SU-DHL-6 (cell line): Measurements from ENCODE around the gene MYOF.

ENCODE experiments used
- H2AFZ ChIP-seq: fragments of 200-600 bp; sonication (generic); 2 replicates; pipeline ENCODE4 v1.6.1; 2014; ENCODE audit warnings: low read depth, mild to moderate bottlenecking, moderate library complexity, mixed read lengths, antibody characterized with exemption, low read length; ENCODE audit not compliant: severe bottlenecking
- H3F3A ChIP-seq: fragments of 200-600 bp; shearing (Covaris generic); 2 replicates; pipeline ENCODE4 v1.6.0; 2016; ENCODE audit warnings: antibody characterized with exemption, mild to moderate bottlenecking; ENCODE audit not compliant: insufficient read depth
- H3K27ac ChIP-seq: fragments of 200-600 bp; sonication (generic); 2 replicates; pipeline ENCODE4 v1.5.1; 2016; ENCODE audit warnings: low read depth, mild to moderate bottlenecking, low read length, moderate library complexity, mixed read lengths
- H3K27me3 ChIP-seq: fragments of 200-600 bp; sonication (generic), shearing (Covaris generic); 2 replicates; pipeline ENCODE4 v1.6.0; 2014; ENCODE audit warnings: mild to moderate bottlenecking, low read length
- H3K36me3 ChIP-seq: fragments of 200-600 bp; sonication (generic); 2 replicates; pipeline ENCODE4 v1.6.1; 2014; ENCODE audit warnings: mild to moderate bottlenecking, low read length, mixed read lengths
- H3K4me2 ChIP-seq: fragments of 300-600, 200-600 bp; shearing (Covaris generic), sonication (generic); 2 replicates; pipeline ENCODE4 v1.6.0; 2014; ENCODE audit warnings: low read length, low read depth, mild to moderate bottlenecking; ENCODE audit not compliant: poor library complexity, severe bottlenecking
- H3K4me3 ChIP-seq: fragments of 200-600 bp; sonication (generic); 2 replicates; pipeline ENCODE4 v1.5.1; 2014; ENCODE audit warnings: antibody characterized with exemption, low read length, mild to moderate bottlenecking, mixed read lengths; ENCODE audit not compliant: insufficient read depth, poor library complexity, severe bottlenecking
- H3K79me2 ChIP-seq: fragments of 200-600 bp; sonication (generic); 2 replicates; pipeline ENCODE4 v1.6.1; 2014; ENCODE audit warnings: mild to moderate bottlenecking, low read length, moderate library complexity; ENCODE audit not compliant: insufficient read depth
- H3K9ac ChIP-seq: fragments of 200-600 bp; sonication (generic); 2 replicates; pipeline ENCODE4 v1.7.0; 2014; ENCODE audit warnings: mild to moderate bottlenecking, low read length
- H3K9me2 ChIP-seq: fragments of 200-600 bp; sonication (generic); replicated peaks from 2 replicates; pipeline ENCODE4 v1.6.1; 2014; ENCODE audit warnings: low read length; ENCODE audit not compliant: insufficient read depth
- H3K9me3 ChIP-seq: fragments of 200-600 bp; sonication (generic); 2 replicates; pipeline ENCODE4 v1.6.1; 2014; ENCODE audit warnings: low read length, mixed read lengths; ENCODE audit not compliant: insufficient read depth
- H4K20me1 ChIP-seq: fragments of 200-600 bp; sonication (generic); 2 replicates; pipeline ENCODE4 v1.6.1; 2014; ENCODE audit warnings: low read depth, mild to moderate bottlenecking, antibody characterized with exemption, low read length, moderate library complexity, mixed read lengths
- EZH2phosphoT487 ChIP-seq: fragments of 200-600 bp; sonication (generic), shearing (Covaris generic); conservative IDR thresholded peaks from 2 replicates; pipeline ENCODE4 v1.6.1; 2018; ENCODE audit warnings: mild to moderate bottlenecking, antibody characterized with exemption, low read length, moderate library complexity, mixed read lengths
- TF ChIP-seq, protein P1 (sequence below): fragments of 200-600 bp; sonication (generic); IDR thresholded peaks from one replicate; pipeline ENCODE4 v1.5.1; 2017; ENCODE audit warnings: antibody characterized with exemption, mild to moderate bottlenecking, low read length, moderate library complexity; ENCODE audit not compliant: insufficient read depth, poor library complexity, severe bottlenecking

MYOF gene

GRCh38 chr10:93481637-93482144, 443 bp downstream of the MYOF start:
- no peaks in the 10 kb centered on the region for H4K20me1 ChIP-seq
- H3K4me2 ChIP-seq: peak overlapping the region; percentile 79
- TF ChIP-seq, protein P1, sequence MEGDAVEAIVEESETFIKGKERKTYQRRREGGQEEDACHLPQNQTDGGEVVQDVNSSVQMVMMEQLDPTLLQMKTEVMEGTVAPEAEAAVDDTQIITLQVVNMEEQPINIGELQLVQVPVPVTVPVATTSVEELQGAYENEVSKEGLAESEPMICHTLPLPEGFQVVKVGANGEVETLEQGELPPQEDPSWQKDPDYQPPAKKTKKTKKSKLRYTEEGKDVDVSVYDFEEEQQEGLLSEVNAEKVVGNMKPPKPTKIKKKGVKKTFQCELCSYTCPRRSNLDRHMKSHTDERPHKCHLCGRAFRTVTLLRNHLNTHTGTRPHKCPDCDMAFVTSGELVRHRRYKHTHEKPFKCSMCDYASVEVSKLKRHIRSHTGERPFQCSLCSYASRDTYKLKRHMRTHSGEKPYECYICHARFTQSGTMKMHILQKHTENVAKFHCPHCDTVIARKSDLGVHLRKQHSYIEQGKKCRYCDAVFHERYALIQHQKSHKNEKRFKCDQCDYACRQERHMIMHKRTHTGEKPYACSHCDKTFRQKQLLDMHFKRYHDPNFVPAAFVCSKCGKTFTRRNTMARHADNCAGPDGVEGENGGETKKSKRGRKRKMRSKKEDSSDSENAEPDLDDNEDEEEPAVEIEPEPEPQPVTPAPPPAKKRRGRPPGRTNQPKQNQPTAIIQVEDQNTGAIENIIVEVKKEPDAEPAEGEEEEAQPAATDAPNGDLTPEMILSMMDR: no peak
- no peak for TF ChIP-seq EZH2phosphoT487
- H3K36me3 ChIP-seq: no peaks in the 10 kb centered on the region
- no peaks in the 10 kb centered on the region for H3K9me2 ChIP-seq
- no peaks in the 10 kb centered on the region for H3F3A ChIP-seq
- H2AFZ ChIP-seq: no peak overlapping the region
- H3K9me3 ChIP-seq: no peaks in the 10 kb centered on the region
- H3K9ac ChIP-seq: no peak overlapping the region
- H3K79me2 ChIP-seq: no peaks in the 10 kb centered on the region
- no peak overlapping the region for H3K4me3 ChIP-seq
- no peaks in the 10 kb centered on the region for H3K27me3 ChIP-seq
- no peak overlapping the region for H3K27ac ChIP-seq

DNA sequence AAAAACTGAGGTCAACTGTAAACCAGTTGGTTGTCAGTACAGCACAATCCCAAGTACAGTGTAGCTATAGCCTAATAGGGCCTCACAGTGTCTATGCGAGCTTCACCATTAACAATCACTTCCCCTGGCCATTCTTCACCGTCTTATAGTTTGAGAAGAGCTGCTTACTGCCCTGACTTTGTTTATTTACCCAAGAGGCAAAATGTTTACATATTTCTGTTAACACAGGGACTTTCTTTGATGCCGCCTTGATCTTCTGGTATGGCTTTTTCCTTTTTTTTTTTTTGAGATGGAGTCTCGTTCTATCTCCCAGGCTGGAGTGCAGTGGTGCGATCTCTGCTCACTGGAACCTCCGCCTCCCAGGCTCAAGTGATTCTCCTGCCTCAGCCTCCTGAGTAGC, 3.3 kb downstream of the MYOF start:
- TF ChIP-seq, protein P1: no peak
- TF ChIP-seq EZH2phosphoT487: no peak
- no peak overlapping the region for H2AFZ ChIP-seq
- H3K9ac ChIP-seq: no peak overlapping the region
- no peaks in the 10 kb centered on the region for H3K79me2 ChIP-seq
- no peak overlapping the region for H3K4me3 ChIP-seq
- no peaks in the 10 kb centered on the region for H3K9me2 ChIP-seq
- H3K9me3 ChIP-seq: no peaks in the 10 kb centered on the region
- H3K4me2 ChIP-seq: no peak overlapping the region
- H3K36me3 ChIP-seq: no peaks in the 10 kb centered on the region
- no peaks in the 10 kb centered on the region for H3F3A ChIP-seq
- no peaks in the 10 kb centered on the region for H4K20me1 ChIP-seq
- H3K27me3 ChIP-seq: no peaks in the 10 kb centered on the region
- no peak overlapping the region for H3K27ac ChIP-seq

GRCh38 chr10:93476756-93477155, 5.4 kb downstream of the MYOF start:
- H3K36me3 ChIP-seq: no peaks in the 10 kb centered on the region
- no peaks in the 10 kb centered on the region for H3K79me2 ChIP-seq
- H3K9ac ChIP-seq: no peak overlapping the region
- H3K27me3 ChIP-seq: no peaks in the 10 kb centered on the region
- no peak overlapping the region for H3K4me2 ChIP-seq
- no peak overlapping the region for H3K4me3 ChIP-seq
- H3K9me2 ChIP-seq: no peaks in the 10 kb centered on the region
- TF ChIP-seq, protein P1: no peak
- TF ChIP-seq EZH2phosphoT487: no peak
- H2AFZ ChIP-seq: no peak overlapping the region
- no peaks in the 10 kb centered on the region for H4K20me1 ChIP-seq
- H3F3A ChIP-seq: no peaks in the 10 kb centered on the region
- H3K9me3 ChIP-seq: no peaks in the 10 kb centered on the region
- no peak overlapping the region for H3K27ac ChIP-seq
